GM12874 (cell line): ENCODE data around the gene ADCY7.

ENCODE experiments used
- CTCF ChIP-seq: IDR thresholded peaks from 2 replicates; pipeline ENCODE4 v1.5.1; 2011; ENCODE audit warnings: low read depth, mild to moderate bottlenecking, control low read depth, low read length, moderate library complexity; ENCODE audit not compliant: insufficient read depth

The ADCY7 gene

GRCh38 chr16:50288920-50289319 is 22.6 kb downstream of the ADCY7 start:
- no peak for TF ChIP-seq CTCF

- no peak for TF ChIP-seq CTCF
Observed at GRCh38 chr16:50289950-50290764, 23.8 kb downstream of the ADCY7 start.

DNA sequence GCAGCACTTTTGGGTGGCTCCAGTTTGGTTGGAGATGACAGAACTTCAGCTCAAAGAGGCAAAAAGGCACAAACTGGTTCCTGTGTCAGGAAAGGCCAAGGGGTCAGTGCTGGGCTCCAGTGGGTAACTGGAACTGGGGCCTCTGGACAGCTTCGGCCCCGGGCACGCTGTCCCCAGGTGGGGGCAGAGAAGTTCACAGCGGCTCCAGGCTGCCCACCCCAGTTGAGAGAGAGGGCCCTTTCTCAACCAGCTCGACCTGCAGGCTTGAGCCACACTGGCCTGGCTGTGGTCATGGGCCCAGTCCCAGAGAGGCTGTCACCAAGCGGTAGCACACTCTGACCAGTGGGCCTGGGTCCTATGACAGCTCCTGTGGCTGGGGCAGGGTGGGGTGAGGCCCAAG is 24.5 kb downstream of the ADCY7 start:
- no peak for TF ChIP-seq CTCF

- TF ChIP-seq CTCF = no peak
Observed at GRCh38 chr16:50291719-50292565, 25.6 kb downstream of the ADCY7 start.

- TF ChIP-seq CTCF = no peak
Observed at GRCh38 chr16:50292566-50292948, 26.2 kb downstream of the ADCY7 start.

DNA sequence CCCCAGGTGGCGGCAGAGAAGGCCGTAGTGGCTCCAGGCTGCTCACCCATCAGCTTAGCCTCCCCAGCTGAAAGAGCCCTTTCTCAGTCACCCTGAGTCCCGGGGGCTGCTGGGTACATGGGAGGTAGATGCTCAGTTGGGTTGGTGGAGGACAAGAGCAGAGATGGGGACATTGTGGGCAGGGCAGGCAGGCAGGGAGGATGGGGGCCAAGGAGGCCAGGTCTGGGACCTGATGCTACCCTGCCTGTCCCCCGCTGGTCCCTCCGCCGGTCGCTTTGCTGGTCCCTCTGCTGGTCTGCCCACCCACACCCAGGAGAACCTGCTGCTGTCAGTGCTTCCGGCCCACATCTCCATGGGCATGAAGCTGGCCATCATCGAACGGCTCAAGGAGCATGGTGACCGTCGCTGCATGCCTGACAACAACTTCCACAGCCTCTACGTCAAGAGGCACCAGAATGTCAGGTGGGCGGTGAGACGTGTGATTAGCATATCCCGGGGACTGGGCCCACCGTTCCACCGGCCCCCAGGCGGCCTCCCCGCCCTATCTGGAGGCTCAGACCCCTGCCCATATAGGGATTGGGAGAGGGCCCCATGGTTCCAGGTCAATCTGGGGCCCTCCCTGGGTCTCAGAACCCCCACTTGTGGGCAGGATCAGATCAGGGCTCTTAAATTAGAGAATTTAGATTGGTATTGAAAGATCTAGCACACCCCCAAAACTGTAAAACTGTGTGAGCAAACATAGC is 26.9 kb downstream of the ADCY7 start:
- no peak for TF ChIP-seq CTCF

GRCh38 chr16:50293994-50294855 is 27.9 kb downstream of the ADCY7 start:
- TF ChIP-seq CTCF = no peak
